ENCODE measurements around the gene CEP164.
"Not testable (repeated sequence)": the region's sequence is repeated elsewhere in the genome, so short reads cannot be mapped to it uniquely, and the experiment has no call there.

The CEP164 gene

DNA sequence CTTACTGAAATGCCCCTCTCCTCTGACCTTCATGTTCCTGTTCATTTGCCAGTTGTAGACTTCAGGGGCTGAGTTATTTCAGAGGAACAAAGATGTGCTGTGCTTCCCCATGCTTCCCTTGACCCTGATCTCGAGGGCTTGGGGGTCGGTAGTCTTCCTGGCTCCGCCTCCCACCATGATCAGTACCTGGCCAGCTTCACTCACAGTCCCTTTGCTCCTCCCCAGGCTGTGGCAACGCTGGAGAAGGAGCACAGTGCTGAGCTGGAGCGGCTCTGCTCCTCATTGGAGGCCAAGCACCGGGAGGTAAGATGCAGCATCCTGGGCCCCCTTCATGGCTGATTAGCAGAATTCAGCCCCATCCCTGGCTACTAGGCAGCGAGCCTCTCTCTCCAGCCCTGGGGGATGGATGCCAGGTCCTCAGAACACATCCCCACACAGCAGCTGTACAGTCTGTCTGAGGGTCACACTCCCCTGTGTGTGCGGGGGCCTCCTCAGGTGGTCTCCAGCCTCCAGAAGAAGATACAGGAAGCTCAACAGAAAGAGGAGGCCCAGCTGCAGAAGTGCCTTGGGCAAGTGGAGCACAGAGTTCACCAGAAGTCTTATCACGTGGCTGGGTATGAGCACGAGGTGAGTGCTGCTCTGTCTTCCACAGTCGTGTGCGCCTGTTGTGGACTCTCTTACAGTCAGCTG is 64.5 kb downstream of the CEP164 start:
- in situ Hi-C loops (cut with HindIII; ENCODE audit: low sequenced_read_pairs): no loop called here

DNA sequence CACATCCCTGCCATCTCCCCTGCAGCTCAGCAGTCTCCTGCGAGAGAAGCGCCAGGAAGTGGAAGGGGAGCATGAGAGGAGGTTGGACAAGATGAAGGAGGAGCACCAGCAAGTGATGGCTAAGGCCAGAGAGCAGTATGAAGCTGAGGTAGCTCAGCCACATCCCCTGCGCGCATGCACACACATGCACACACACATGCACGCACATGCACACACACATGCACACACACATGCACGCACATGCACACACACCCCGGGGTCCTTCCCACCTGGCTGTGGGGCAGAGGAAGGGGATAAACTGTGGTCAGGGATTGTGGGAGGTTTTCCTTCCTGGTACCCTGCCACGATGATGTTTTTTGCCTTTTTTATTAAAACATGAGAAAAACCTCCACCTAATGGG is 65.3 kb downstream of the CEP164 start:
- in situ Hi-C loops (cut with HindIII; ENCODE audit: low sequenced_read_pairs): no loop called here

DNA sequence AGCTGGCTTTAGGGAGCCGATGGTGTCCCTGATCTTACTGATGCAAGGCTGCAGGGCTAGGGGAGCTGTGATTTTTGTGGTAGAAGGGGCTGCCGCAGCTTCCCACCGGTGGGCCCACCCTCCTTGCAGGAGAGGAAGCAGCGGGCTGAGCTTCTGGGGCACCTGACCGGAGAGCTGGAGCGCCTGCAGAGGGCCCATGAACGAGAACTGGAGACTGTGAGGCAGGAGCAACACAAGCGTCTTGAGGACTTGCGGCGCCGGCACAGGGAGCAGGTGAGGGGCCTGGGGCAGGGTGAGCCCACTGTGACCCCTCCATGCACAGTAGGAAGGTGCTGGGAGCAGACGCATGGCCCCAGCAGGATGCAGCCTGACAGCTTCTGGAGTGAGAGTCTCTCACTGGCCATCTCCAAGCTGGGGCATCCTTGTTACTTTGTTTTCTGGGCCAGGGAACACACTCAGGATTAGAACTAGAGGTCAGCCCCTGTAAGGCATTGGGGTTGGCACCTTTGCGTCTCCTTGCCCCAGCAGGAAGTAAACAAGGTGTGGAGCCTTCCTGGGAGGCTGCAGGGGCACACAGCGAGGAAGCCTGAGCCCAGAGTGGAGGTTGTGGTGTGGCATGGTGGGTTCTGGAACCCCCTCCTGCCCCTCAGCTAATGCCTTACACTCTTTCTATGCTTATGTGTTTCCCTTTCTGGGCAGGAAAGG is 66.7 kb downstream of the CEP164 start:
- in situ Hi-C loops (cut with HindIII; ENCODE audit: low sequenced_read_pairs): no loop called here

DNA sequence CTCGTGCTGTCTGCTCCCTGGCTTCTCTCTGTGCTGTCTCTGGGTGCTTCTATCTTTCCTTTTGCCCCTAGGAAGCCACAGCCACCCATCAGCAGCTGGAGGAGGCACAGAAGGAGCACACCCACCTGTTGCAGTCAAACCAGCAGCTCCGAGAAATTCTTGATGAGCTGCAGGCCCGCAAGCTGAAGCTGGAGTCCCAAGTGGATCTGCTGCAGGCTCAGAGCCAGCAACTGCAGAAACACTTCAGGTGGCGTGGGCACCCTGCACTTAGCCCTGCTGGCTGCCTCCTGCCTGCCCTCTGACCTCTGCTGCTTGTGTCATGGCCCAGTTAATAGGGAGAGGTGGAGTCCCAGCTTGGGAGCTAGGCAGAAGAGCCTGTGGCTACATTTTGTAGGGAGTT is 67.8 kb downstream of the CEP164 start:
- in situ Hi-C loops (cut with HindIII; ENCODE audit: low sequenced_read_pairs): no loop called here

DNA sequence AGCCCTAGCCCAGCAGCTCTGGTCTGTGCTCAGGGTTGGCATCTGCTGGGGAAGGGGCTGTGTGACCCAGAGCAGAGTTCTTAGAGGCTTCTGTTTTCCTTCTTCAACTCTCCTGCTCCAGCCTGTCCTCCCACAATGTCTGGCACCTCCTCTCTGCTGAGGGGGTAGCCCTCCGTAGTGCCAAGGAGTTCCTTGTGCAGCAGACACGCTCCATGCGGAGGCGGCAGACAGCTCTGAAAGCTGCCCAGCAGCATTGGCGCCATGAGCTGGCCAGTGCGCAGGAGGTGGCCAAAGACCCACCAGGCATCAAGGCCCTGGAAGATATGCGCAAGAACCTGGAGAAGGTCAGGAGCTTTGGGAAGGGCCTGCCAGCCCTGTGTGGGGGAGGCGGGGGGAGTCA is 69.3 kb downstream of the CEP164 start:
- in situ Hi-C loops (cut with HindIII; ENCODE audit: low sequenced_read_pairs): no loop called here

DNA sequence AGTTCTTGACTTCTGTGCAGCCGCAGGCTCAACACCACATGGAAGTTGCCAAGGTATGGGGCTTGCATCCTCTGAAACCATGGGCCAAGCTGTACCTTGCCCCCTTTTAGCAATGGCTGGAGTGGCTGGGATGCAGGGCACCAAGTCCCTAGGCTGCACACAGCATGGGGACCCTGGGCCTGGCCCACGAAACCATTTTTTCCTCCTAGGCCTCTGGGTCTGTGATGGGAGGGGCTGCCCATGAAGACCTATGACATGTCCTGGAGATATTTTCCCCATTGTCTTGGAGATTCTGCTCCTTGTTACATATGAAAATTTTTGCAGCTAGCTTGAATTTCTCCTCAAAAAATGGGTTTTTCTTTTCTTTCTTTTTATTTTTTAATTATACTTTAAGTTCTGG is 71.0 kb downstream of the CEP164 start:
- in situ Hi-C loops (cut with HindIII; ENCODE audit: low sequenced_read_pairs): not testable (repeated sequence)

DNA sequence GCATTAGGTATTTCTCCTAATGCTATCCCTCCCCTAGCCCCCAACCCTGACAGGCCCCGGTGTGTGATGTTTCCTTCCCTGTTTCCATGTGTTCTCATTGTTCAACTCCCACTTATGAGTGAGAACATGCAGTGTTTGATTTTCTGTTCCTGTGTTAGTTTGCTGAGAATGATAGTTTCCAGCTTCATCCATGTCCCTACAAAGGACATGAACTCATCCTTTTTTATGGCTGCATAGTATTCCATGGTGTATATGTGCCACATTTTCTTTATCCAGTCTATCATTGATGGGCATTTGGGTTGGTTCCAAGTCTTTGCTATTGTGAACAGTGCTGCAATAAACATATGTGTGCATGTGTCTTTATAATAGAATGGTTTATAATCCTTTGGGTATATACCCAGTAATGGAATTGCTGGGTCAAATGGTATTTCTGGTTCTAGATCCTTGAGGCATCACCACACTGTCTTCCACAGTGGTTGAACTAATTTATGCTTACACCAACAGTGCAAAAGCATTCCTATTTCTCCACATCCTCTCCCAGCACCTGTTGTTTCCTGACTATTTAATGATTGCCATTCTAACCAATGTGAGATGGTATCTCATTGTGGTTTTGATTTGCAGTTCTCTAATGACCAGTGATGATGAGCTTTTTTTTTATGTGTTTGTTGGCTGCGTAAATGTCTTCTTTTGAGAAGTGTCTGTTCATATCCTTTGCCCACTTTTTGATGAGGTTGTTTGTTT is 71.6 kb downstream of the CEP164 start:
- in situ Hi-C loops (cut with HindIII; ENCODE audit: low sequenced_read_pairs): not testable (repeated sequence)

DNA sequence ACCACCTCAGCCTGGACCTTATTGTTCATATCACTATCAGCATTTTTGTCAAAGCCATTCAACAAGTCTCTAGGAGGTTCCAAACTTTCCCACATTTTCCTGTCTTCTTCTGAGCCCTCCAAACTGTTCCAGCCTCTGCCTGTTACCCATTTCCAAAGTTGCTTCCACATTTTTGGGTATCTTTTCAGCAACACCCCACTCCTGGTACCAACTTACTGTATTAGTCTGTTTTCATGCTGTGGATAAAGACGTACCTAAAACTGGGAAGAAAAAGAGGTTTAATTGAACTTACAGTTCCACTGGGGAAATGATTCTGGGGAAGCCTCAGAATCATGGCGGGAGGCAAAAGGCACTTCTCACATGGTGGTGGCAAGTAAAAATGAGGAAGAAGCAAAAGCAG is 78.2 kb downstream of the CEP164 start:
- in situ Hi-C loops (cut with HindIII; ENCODE audit: low sequenced_read_pairs): not testable (repeated sequence)

DNA sequence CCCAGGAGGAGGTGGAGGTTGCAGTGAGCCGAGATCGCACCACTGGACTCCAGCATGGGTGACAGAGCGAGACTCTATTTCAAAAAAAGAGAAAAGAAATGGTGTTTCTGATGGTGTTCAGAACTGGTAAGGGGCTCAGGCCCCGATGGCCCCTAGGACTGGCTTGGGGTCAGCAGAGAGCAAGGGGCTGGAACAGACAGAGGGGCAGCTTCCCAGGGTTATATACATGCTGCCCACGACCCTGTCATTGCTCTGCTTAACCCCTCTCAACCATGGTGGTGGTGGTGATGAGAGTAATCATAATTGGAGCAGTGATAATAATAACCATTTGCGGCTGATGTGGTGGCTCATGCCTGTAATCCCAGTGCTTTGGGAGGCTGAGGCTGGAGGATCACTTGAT is 79.4 kb downstream of the CEP164 start:
- in situ Hi-C loops (cut with HindIII; ENCODE audit: low sequenced_read_pairs): no loop called here

DNA sequence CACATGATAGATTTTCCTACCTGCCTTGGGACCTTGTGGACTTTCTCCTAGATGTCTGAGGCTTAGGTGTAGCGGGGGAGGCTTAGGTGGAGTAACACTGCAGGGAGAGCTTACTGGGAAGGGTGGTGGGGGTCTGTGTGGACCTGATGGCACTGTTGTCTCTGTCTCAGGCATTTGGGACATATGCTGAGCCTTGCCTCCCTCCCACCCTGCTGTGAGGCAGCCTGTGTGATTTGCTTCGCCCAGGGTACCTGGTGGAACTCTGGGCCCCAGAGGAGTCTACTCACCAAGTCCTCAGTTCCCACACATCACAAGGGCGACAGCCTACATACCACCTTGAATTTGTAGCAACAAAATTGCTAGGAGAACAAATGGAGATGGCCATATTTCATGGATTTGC is 80.7 kb downstream of the CEP164 start:
- in situ Hi-C loops (cut with HindIII; ENCODE audit: low sequenced_read_pairs): no loop called here

DNA sequence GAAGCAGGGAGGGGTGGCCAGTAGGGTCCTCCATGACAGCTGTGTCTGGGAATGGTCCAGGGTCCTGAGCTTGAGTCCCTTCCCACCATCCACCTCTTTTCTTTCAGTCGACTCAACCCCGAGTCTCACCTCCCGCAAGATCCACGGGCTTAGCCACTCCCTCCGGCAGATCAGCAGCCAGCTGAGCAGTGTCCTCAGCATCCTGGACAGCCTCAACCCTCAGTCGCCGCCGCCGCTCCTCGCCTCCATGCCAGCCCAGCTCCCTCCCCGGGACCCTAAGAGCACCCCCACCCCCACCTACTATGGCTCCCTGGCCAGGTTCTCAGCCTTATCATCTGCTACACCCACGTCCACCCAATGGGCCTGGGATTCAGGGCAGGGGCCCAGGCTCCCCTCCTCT is 81.9 kb downstream of the CEP164 start:
- in situ Hi-C loops (cut with HindIII; ENCODE audit: low sequenced_read_pairs): no loop called here

DNA sequence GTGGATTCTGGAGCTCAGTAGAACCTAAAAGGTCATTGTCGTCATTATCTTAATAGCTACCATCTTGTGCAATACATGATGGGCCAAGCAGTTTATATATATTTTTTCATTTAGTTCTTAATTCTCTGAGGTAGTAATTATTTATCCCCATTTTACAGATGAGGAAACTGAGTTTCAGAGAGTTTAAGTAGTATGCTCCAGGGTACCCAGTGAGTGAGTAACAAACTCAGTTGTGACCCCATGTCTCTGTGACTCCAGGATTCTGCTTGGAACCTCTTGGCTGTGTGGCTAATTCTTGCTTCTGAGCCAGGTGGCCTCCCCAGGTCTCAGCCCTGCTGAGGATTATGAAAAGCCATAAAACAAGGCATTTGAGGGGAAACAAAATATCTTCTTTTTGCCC is 82.6 kb downstream of the CEP164 start:
- in situ Hi-C loops (cut with HindIII; ENCODE audit: low sequenced_read_pairs): no loop called here

DNA sequence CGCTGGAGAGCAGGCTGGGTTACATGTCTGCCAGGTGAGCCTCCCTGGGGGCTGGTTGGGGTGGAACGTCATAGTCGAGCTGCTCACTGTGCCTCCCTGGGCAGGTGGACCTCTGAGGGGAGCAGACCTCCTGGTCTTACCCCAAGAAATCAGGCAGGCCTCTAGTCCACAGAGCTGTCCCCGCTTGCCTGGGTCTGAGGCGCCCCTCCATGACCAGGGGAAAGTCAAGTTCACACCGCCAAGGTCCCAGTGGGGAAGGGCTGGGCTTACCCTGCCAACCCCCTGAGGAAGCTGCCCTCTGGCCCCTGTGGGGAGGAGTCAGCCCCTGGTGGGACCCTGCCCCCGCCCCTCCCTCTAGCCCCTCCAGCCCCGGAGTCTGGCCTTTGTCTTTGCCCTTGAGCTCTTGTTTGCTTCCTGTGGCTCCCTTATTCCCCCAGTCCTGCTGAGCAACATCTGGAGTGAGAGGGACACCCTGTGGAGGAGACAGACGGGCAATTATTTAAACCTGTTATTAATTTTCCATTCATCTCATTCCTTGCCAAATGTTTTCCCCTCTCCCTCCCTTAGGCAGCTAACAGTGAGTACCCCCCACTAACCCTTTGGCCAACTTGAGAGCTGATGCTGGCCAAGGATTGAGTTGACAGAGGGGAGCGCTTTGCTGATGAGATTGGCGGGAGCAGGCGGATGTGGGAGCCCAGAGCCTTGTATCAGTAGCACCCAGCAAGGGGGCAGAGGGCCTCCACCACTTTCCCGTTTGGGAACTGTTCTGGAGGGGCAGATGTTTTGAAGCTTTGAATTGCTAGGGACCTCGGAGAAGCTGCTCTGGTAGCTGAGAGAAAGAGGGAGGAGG is 83.4 kb downstream of the CEP164 start:
- in situ Hi-C loops (cut with HindIII; ENCODE audit: low sequenced_read_pairs): no loop called here

DNA sequence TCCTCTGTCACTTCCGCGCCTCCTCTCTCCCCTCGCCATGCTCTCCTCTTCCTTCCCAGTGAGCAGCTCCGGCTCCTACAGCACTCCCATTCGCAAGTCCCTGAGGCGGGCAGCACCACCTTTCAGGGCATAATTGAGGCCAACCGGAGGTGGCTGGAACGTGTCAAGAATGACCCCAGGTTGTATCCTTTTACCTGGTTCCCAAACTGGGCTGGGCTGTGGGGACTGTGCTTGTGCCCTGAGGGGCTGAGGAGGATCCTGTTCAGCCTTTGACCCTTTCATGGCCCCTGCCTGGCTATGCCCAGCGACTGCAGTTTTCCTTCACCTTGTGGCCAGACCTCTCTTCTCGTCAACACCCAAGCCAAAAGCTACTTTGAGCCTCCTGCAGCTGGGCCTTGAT is 84.1 kb downstream of the CEP164 start:
- in situ Hi-C loops (cut with HindIII; ENCODE audit: low sequenced_read_pairs): no loop called here

DNA sequence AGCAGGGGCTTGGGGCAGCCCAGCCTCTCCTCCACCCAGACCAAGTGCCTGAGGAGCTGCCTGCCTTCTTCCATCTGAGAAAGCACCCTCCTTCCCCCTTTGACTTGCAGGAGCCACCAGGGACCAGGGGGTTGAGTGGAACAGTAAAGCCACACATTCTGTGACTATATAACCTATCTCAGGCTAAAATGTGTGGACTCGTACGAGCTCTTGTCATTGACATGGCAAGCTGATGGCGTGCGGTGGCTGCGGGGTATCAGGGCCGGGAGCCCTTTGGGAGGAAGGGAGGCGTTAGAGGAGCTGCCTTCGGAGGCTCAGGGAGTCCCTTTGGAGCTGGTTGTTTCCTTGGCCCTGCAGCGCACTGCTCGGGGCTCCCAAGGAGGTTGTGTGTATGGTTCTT is 84.5 kb downstream of the CEP164 start:
- in situ Hi-C loops (cut with HindIII; ENCODE audit: low sequenced_read_pairs): no loop called here

DNA sequence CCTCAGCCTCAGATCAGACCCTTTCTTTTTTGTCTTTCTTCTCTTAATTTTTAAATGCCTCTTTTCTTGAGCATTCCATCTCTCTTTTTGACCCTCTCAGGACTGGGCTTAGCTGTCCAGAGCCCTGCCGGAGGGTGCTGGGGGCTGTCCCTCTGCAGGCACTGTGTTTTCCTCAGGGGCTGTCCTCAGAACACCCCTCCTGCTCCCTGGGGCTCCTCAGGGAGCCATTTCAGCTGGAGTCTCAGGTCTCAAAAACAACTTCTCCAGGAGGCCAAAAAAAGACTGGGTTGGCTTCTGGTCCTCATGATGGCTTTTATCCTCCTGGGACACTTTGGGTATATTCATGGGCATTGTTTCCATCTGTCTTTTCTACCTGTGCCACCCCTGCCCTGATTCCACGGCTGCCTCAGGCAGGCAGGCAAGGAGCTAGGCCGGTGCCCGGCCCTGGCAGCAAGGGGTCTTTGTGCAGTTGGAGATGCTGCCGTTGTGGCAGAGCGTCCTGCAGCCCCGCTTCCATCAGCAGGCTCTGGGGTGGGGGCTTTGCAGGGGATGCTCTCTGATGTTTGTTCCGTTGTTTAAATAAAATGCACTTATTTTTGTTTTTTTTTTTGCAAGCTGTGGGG is 85.1 kb downstream of the CEP164 start:
- in situ Hi-C loops (cut with HindIII; ENCODE audit: low sequenced_read_pairs): no loop called here

DNA sequence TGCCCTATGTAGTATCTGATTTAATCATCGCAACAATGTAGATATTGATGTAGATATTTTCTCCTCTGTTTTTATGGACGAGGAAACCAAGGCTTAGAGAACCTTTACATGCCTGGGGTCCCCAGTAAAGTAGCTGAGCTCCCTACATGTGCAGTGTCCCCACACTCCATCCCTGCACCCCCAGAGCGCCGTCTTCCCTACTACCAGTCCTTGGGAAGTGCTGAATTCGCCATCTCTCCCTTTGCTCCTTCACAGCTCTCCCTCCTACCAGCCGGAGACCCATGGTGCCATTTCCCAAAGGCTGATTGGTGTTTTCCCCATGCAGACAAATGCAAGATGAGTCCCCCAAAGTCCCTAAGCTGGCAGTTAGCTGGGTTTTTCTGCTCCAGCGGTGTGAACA is 86.0 kb downstream of the CEP164 start:
- in situ Hi-C loops (cut with HindIII; ENCODE audit: low sequenced_read_pairs): no loop called here

DNA sequence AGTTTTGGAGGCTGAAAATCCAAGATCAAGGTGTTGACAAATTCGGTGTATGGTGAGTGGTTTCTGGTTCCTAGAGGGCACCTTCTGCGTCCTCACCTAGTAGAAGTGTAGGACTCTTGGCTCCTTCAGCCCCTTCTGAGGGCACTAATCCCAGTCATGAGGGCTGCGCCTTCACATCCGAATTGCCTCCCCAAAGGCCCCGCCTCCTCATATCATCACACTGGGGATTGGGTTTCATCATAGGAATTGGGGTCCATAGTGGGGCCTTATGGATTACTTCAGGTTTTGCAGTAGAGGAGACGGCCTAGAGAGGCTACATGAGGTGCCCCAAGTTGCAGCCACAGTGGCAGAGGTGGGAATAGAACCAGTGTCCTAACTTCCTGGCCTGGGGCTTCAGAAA is 87.1 kb downstream of the CEP164 start:
- in situ Hi-C loops (cut with HindIII; ENCODE audit: low sequenced_read_pairs): no loop called here

DNA sequence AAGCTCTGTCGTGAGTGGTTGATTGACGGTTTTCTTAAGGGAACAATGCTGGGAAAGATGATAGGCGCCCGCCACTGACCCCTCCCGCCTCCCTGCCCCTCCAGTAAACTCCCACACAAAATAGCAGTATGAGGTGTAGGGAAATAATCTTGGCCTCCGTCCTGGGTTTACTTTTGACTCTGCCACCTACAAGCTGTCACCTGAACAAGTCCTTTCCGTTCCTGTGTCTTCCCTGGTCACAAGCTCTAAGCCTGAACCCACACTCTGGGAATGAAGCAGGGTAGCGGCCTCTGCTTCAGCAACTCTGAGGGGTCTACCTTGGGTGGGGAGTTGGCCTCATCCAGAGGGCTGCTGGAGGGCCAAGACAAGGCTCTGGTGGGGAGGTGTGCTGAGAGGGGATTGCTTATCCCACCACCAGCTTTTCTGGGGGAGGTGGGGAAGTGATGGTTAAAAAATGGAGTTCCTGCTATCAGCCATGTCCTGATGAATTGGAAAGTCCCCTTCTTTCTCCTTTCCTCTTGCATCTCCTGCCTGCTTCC is 87.8 kb downstream of the CEP164 start:
- in situ Hi-C loops (cut with HindIII; ENCODE audit: low sequenced_read_pairs): no loop called here

DNA sequence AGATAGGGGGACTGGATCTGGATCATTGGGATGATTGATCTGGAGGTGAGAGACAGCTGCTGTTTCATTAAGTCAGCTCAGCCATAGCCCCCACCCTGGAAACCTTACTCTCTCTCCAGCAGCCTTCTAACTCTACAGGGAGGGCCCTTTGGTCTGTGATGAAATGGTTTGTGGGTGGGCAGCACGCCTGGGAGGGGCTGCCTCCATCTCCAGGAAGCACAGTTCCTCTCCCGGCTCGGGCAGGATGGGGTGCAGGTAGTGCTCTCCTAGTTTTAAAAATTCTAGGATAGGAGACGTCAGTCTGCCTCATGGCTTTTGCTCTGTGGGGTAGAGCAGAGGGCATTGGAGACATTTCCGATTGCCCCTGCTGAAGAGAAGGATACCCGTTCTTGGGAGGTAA is 89.7 kb downstream of the CEP164 start:
- in situ Hi-C loops (cut with HindIII; ENCODE audit: low sequenced_read_pairs): no loop called here

DNA sequence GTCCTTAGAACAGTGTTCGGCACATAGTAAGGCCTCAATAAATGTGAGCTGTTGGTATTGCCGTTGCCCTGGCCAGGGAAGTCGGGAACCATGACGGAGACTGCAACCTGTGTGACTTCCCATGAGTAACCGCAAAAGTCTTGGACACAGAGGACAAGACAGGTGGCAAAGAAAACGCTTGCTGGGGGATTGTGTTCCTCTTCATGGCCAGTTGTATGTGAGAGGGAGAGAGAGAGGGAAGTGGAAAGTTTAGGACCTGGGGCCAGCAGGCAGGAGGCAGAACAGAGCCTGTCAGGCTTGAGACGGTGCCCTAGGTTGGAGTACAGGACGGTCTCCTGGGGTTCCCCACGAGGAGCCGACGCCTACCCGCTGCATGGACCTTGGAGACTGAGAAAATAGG is 90.2 kb downstream of the CEP164 start:
- in situ Hi-C loops (cut with HindIII; ENCODE audit: low sequenced_read_pairs): no loop called here
